ENCODE results near the gene HASPIN. TPM values are rescaled to one million over a fixed set of nuclear protein-coding genes. Genes with fewer than 3 reads are reported as not detected.

HASPIN gene
- total and polyA plus RNA-seq, 7 donors: under 0.01 to 3.5 (median 0.55) TPM; not detected in 1

GRCh38 chr17:3679531-3680126, 44.1 kb upstream of the HASPIN start:
- Histone ChIP-seq H3K27me3 (peaks cover 3 to 38% (median 9%) of the 10 kb centered on the region in 3 donors), H3K4me1 (no peaks in the 10 kb centered on the region)
- WGBS, 2 donors: 31 to 55% methylated on average over 20 of the region's 20 CpGs

DNA sequence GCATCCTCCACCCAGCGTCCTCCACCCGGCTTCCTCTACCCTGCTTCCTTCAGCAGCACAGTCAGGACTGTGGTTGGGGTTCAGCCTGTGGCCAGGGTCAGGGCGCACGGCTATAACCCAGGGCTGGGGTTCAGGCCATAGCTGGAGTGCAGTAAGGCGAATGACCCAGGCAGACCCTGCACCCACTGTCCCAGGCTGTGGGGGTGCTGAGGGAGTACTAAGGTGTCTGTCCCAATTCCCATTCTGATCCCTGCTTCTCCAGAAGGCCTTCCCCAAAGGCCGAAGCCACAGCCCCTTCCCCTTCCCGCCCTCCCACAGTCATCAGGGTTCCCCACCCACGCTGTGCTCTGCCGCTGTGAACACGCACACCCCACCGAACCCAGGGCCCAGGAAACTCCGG, 42.6 kb upstream of the HASPIN start:
- intact Hi-C loops (cut with DNase I): no loop called here
- H3K27me3 ChIP-seq: peaks cover 3 to 47% (median 13%) of the 10 kb centered on the region in 3 donors
- TF ChIP-seq POLR2A (IDR thresholded peaks at IDR 0.05) (no peak), POLR2AphosphoS5 (IDR thresholded peaks at IDR 0.05) (no peak), CTCF (IDR thresholded peaks at IDR 0.05) (no peak), EP300 (IDR thresholded peaks at IDR 0.05) (no peak)

More at GRCh38 chr17:3679531-3680126, 44.1 kb upstream of the HASPIN start:
- TF ChIP-seq EP300 (IDR thresholded peaks at IDR 0.05): no peak
- no peak for TF ChIP-seq POLR2AphosphoS5 (IDR thresholded peaks at IDR 0.05)
- no peak for TF ChIP-seq CTCF (IDR thresholded peaks at IDR 0.05)
- intact Hi-C loops (cut with DNase I): no loop called here
- Histone ChIP-seq H3K9me3 (no peaks in the 10 kb centered on the region), H3K36me3 (no peaks in the 10 kb centered on the region), H3K4me3 (no peak overlapping the region), H3K27ac (no peak overlapping the region)
- no peak for DNase-seq

DNA sequence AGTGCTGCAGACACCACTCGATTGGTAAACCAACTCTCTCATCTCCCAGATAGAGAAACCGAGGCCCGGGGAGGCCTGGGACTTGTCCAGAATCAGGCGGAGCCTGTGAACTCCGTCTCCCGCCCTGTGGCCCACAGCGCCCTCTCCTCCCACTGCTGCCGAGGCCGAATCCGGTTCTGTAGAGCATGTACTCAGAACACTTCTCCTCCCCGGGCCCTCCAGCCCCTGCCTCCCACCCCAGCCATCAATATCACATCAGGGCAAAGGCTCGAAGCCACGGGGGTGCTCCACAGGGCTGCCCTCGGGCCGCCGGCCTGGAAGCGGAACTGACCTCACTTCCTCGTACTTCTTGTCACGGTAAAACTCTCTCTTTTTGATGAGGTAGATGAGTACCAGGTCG, 42.1 kb upstream of the HASPIN start:
- H3K4me3 ChIP-seq: no peak overlapping the region
- H3K27ac ChIP-seq: no peak overlapping the region
- H3K9me3 ChIP-seq: no peaks in the 10 kb centered on the region
- WGBS, 2 donors: 78 to 81% methylated on average over 20 of the region's 20 CpGs
- peaks cover 3 to 47% (median 13%) of the 10 kb centered on the region in 3 donors for H3K27me3 ChIP-seq
- H3K4me1 ChIP-seq: no peaks in the 10 kb centered on the region
- no peaks in the 10 kb centered on the region for H3K36me3 ChIP-seq
- TF ChIP-seq EP300 (IDR thresholded peaks at IDR 0.05) (no peak), POLR2A (IDR thresholded peaks at IDR 0.05) (no peak), POLR2AphosphoS5 (IDR thresholded peaks at IDR 0.05) (no peak), CTCF (IDR thresholded peaks at IDR 0.05) (no peak)
- DNase-seq: no peak
- intact Hi-C loops (cut with DNase I): no loop called here

More for the DNA sequence above, 42.6 kb upstream of the HASPIN start:
- no peak overlapping the region for H3K4me3 ChIP-seq
- H3K4me1 ChIP-seq: no peaks in the 10 kb centered on the region
- H3K9me3 ChIP-seq: no peaks in the 10 kb centered on the region
- H3K27ac ChIP-seq: no peak overlapping the region
- 87 to 91% methylated on average over 12 of the region's 12 CpGs for WGBS, 2 donors
- no peaks in the 10 kb centered on the region for H3K36me3 ChIP-seq
- no peak for DNase-seq

- H3K4me1 ChIP-seq: no peaks in the 10 kb centered on the region
- WGBS, 2 donors: 89 to 91% methylated on average over 12 of the region's 12 CpGs
Observed at GRCh38 chr17:3682033-3682432, 41.7 kb upstream of the HASPIN start.

More at GRCh38 chr17:3682033-3682432, 41.7 kb upstream of the HASPIN start:
- no peak overlapping the region for H3K4me3 ChIP-seq
- no peak for TF ChIP-seq EP300 (IDR thresholded peaks at IDR 0.05)
- TF ChIP-seq POLR2AphosphoS5 (IDR thresholded peaks at IDR 0.05): no peak
- no peak for TF ChIP-seq CTCF (IDR thresholded peaks at IDR 0.05)
- no peak for TF ChIP-seq POLR2A (IDR thresholded peaks at IDR 0.05)
- intact Hi-C loops (cut with DNase I): no loop called here
- DNase-seq: no peak
- H3K27me3 ChIP-seq: peaks cover 3 to 47% (median 13%) of the 10 kb centered on the region in 3 donors
- no peaks in the 10 kb centered on the region for H3K36me3 ChIP-seq
- no peak overlapping the region for H3K27ac ChIP-seq
- no peaks in the 10 kb centered on the region for H3K9me3 ChIP-seq
